HG03103 (cell line): Measurements from ENCODE around the gene GAS2.
"Not testable (repeated sequence)": the region's sequence is repeated elsewhere in the genome, so short reads cannot be mapped to it uniquely, and the experiment has no call there.

ENCODE experiments used
- ATAC-seq: cut with Tn5 transposase; IDR thresholded peaks from one replicate; pipeline ENCODE4 v1.9.1; 2021; ENCODE audit warnings: low read depth; ENCODE audit not compliant: unreplicated experiment

GAS2 gene

DNA sequence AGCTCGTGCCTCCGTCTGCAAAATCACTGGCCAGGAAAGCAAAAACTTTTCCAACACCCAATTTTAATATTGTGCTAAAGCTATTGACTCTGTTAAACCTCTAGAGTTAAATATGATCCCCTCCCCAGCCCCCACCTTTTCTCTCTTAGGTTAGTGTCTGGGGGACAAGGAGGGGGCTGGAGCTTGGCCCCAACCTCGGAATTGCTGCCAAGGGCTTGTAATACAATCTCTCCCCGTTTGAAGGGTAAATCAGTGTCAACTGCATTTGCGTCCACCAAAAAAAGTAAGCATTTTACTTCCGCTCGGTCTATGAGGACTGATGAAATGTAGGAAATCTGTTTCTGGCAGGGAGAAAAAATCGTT lies at the start of gene GAS2:
Gene GAS2 (plus strand): TSS at position 287 of the 363 bp plus-strand sequence. CDS start 8,259 bp downstream, outside the sequence.
- peak; percentile 5 for ATAC-seq

DNA sequence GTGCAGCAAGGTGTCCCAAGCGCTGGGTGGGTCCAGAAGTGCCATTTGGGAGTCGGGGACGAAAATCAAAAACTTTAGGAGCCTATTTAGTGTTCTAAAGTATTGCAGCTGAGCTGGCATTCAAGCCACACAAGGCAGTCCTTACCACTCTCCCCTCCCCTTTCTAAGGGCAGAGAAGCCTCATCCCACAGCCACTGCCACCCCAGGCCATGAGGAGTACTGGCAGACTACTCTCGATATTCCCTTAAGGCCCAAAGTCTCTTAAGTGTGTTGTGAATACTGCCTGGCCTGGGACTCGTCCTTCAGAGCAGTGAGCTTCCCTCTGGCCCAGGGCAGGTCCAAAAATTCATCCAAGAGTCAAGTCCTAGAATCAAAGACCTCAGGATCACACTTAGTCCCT lies 48.5 kb upstream of the GAS2 start:
- no peak for ATAC-seq

DNA sequence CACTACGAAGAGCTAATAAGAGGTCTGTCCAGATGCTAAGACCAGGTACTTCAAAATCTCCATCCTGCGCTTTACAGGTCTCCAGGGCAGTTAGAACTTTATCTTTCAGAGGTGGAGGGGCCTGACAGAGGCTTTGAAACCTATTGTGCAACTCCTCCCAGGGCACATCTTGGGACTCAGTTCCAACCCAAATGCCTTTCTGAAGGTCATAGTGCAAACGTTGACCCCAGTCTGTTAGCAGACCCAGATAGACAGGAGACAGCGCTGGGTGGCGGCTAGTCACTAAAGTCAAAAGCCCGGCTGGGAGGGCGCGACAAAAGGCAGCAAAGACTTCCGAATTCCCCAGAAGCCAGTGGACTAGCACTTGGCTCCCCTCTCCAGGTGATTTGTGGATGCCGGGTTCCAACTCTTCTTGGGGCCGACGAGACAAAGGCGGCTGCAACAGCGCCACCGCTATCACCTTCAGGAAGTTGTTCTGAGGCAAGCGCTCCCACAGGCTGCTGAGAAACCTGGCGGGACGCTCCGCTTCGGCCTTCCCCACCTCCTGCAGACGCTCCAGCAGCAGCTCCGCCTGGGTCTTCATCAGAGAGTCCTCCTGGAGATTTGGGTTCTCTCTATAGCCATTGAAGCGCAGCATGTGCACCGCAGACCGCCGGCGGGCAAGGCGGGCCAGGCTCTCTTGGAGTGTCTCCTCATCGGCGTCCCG lies 41.5 kb upstream of the GAS2 start:
- peak; percentile 46 for ATAC-seq

- ATAC-seq: peak; percentile 94
Observed at GRCh38 chr11:22625448-22626287, 40.7 kb upstream of the GAS2 start, which contains the start of gene FANCF. Gene FANCF (minus strand): TSS chr11:22625823. CDS start chr11:22625810, 13 bp downstream.

GRCh38 chr11:22626573-22627239 lies 39.7 kb upstream of the GAS2 start:
- ATAC-seq: no peak

GRCh38 chr11:22627421-22627820 lies 39.0 kb upstream of the GAS2 start:
- no peak for ATAC-seq

DNA sequence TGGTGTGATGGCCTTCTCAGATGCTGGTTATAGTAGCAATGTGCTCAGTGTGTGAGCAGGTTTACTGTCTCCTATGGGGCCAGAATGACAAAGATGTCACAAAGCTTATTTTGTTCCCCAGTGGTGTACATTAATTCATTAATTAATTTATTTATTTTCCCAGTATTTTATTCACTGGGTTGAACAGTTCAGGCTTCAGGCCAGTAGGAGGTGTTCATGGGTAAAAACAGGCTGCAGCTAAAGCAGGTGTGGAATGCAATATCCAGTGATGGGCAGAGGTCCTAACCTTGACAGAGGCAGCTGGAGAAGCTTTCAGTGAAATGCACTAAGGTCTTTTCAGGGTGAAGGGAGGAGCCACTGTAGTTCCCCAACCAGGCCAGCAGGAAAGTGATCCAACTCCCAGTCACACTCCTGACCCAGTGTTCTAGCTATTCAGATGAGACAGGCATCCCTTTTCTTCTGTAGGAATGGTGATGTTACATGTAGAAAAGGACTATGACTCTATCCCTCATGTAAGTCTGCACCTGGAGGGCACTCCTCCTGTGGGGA lies 33.0 kb upstream of the GAS2 start:
- ATAC-seq: no peak

- no peak for ATAC-seq
Observed at GRCh38 chr11:22634897-22635629, 31.3 kb upstream of the GAS2 start.

DNA sequence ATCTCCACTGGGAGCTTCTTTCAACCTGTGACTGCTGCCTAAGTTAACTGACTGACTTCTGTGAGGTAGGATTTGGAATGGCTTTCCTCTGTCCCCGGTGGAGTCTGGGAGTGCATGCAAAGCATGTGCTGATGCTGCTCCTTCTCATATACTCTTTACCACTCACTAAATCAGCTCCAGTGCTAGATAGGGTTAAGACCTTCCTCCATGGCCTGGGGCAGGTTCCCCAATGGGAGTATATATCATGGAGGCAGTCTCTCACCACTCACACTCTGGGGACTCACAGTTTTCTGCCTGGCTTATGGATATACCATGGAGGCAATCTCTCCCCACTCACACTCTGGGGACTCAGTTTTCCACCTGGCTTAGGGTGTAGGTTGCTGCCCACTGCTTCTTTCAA lies 30.7 kb upstream of the GAS2 start:
- no peak for ATAC-seq

- ATAC-seq: no peak
Observed at GRCh38 chr11:22640862-22641261, 25.5 kb upstream of the GAS2 start.

- ATAC-seq: no peak
Observed at GRCh38 chr11:22641559-22641958, 24.9 kb upstream of the GAS2 start.

GRCh38 chr11:22652346-22652745 lies 14.1 kb upstream of the GAS2 start:
- not testable (repeated sequence) for ATAC-seq

- no peak for ATAC-seq
Observed at GRCh38 chr11:22656130-22656529, 10.3 kb upstream of the GAS2 start.

DNA sequence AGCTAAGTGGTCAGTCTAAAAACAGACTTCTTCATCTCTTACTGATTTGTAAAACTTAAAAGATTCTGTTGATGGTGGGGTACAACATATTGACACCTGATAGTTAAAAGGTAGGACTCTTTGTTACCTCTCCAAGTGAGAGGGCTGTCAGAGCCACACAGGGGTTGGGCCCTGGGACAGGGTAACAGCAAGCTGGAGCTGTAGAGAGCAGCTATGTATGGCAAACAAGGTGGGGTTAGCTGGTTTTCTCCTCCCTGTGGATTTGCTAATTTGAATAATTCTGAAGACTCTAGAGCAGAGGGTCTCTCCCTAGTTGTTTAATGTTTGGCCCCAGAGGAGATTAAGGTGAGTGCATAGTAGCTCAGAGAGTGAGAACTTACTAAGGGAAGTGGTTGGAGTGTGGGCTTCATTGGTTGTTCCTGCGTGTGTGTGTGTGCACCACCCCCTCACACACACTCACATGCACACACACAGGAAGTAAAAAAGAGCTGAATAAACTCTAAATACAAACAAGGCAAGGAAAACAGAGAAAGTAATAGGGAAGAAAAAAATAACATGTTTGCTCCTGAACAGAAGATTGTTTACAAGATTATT lies 9.2 kb upstream of the GAS2 start:
- ATAC-seq: peak; percentile 94

DNA sequence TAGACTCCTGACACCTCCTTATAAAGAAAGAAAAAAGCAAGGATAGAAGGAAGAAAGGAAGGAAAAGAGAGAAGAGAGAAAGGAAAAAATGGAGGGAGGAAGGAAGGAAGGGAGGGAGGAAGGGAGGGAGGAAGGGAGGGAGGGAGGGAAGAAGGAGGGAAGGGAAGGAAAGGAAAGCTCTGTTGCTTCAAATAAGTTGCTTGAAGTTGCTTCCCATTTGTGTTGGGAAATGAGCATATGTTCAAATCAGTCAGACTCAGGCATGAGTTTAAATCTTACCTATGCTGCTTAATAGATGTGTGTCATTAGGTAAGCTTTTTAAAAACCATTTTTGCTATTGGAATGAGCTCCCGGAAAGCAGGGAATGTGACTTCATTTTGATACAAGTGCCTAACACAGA lies 6.6 kb upstream of the GAS2 start:
- ATAC-seq: no peak

DNA sequence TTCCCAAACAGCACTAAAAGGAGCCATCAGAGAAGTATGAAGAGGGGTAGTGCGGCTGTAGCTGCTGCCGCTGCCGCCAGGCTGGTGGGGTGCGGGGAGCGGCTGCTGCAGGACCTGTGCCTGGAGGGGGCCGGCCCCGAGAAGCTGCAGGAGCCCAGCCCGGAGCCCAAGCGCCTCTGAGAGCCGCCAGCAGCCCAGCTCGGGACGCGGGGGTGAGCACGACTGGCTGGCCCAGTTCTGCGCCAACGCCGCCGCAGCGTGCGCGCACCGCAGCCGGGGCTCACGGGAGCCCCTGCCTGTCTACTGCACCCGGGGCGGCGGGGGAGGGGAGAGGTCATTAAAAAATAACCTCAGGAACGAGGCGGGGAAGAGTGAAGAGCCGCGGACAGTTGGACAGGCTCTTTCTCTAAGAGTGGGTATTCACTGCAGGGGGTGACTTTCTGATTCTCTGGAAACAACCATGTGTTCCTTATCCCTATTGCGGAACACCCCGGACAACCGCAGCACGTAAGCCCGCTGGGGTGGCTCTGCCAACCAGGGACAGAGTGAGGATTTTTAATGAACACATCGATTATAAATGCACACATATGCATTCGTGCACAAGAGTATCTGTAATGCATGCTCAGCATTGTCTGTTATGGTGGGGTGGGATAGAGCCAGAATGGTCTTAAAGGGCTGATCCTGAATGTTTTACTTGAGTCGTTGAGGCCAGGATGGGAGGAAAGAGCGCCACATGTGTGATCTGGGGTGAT lies 453 bp downstream of the GAS2 start:
- ATAC-seq: peak; percentile 49

DNA sequence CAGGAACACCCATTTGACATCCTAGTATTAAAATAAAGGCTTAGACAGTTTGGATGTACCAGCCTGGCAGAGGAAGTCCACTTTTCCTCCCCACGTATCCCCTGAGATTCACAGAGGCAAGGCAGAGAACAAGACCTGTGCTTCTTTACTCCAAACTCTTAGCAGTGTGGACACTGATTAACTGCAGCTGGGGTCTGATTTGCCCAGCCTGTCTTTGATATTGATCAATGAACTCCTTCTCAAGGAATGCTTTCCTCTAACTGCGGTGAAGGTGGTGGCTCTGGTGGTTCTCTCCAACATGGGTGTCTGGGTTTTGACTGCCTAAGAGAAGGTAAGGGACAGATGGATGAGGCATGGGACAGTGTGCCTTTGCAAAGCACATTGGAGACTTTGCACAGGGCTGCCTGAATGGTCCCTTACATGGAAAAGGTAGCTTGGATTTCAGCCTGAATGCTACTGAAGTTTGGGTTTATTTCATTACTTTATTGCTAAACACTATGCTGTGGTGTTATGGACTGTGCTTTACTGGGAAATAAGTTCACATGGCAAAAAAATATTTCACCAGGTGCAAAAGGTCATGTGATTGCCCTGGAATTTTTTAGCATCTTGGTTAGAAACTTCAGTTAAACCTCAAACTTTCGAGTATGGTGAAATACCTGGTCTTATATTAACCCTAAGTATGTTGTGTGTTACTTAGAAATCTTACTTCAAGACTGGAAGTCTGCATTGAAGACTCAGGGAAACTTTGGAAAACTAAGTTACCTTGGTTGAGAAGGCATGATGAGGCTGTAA lies 1.8 kb downstream of the GAS2 start:
- peak; percentile 35 for ATAC-seq

DNA sequence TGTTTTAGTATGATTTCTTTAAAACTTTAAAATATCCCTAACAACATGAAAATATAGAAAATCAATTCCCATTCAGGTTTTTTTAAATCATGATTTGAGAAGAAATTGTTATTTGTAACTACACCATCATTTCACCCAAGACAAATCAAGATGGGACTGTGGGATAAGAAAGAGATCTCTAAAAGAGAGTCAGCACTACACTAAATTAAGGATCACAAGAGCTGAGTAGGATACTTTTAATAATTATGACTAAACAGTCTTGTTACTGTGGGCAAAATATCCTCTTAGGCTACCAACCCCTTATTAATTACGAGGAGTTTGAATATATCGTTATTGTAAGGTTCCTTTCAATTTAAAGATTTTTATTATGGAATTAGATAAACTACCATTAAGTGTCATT lies 3.0 kb downstream of the GAS2 start:
- no peak for ATAC-seq
